NCI-H748 (cell line): ENCODE data around the gene SDF4.
A peak's percentile ranks its signal among the peaks of the same experiment; 100 is the strongest.

Source experiments
- DNase-seq: peaks from one replicate; lab custom pipeline; 2025; ENCODE audit not compliant: unreplicated experiment; lab: John Stamatoyannopoulos, UW

SDF4 gene, protein sequence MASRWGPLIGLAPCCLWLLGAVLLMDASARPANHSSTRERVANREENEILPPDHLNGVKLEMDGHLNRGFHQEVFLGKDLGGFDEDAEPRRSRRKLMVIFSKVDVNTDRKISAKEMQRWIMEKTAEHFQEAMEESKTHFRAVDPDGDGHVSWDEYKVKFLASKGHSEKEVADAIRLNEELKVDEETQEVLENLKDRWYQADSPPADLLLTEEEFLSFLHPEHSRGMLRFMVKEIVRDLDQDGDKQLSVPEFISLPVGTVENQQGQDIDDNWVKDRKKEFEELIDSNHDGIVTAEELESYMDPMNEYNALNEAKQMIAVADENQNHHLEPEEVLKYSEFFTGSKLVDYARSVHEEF

DNA sequence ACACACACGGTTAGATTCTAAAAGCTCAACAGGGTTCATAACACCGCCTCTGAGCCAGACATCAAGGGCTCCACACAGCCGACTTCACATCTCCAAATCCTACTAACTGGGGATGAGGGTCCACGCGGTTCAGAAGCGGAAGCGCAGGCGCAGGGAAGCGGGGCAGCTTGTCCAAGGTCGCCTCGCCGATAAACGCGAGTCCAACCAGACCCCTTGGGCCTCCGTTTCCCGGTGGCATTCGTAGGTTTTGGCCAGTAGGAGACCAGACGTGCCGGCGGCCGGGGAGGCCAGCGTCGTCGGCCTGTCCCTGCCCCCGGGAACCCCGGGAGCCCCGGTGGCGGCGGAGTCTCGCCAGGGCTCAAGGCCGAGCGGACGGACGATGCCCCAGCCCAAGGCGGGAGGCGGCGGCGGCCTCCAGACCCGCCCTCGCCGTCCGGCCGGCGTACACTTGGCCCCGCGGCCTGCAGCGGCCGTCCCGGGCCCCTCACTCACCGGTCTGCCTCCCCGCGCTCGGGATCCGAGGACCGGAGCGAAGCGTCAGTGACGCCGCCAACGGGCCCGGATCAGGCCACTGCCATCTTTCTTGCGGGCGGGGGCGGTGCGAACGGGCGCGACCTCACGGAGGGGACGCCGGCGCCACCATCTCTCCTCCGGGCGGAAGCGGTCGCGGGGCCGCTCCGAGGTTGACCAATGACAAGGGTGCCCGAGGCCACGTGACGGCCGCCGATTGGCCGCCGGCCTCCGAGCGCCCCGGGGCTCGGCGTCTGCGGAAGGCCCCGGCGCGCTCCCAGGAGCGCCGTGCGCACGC is at the start of gene SDF4:
Gene SDF4, minus strand, starts transcription at position 602 of the 808 bp plus-strand sequence. CDS start 3,229 bp downstream, outside the sequence.
- DNase-seq = peak; percentile 95

DNA sequence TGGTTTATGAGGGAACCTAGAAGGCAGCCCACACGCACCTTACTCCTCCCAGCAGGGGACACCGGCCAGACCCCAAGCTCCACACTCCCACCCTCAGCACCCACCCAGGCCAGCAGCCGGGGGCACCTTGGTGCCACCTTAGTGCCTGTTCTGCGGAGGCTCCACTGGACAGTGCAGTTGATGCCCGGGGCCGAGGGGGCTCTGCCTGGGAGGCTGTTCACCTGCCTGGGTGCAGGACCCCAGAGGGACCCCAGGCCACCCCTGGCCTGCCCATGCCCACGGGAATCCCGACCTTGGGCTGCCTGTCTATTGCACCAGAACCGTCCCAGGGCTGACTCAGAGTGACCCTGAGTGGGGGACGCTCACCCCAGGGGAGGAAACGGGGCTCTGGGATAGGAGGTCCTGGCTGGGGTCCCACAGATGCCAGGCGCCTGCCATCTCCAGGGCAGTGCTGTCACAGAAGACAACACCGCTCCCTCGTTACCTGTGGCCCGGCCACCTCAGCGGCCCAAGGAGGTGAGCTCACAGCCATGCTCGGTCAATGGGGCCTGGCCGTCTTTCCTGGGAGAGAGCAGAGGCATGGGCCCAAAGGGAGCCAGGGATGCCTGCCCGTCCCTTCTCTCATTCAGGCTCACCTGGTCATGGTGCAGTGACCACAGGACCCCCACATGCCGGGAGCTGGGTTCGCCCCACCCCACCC is 49.1 kb upstream of the SDF4 start:
- no peak for DNase-seq

DNA sequence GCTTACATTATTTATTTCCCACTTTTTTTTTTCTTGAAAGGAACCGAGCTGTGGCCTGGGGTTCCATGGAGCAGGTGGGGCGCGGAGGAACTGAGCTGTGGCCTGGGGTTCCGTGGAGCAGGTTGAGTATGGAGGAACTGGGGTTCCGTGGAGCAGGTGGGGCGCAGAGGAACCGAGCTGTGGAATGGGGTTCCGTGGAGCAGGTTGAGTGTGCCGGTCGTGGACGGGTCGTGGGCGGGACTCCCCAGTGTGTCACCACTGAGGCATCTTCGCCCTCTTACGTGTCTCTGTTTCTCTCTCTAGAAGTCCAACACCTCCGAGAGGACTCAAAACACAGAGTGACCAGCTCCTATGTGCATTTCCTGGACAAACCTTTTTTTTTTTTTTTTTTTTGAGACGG is 47.2 kb upstream of the SDF4 start:
- no peak for DNase-seq

DNA sequence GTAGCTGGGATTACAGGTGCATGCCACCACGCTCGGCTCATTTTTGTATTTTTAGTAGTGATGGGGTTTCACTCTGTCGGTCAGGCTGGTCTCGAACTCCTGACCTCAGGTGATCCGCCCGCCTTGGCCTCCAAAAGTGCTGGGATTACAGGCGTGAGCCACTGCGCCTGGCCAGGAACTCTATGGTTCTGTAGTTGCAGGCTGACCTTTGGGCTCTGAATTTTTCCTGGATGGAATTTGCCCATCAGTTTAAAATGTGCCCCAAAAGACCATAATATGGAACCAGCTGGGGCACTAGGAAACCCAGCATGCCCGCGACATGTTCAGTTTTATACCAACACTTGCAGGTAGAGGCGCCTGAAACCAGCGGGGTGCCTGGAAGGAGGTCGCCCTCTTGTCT is 46.8 kb upstream of the SDF4 start:
- no peak for DNase-seq

DNA sequence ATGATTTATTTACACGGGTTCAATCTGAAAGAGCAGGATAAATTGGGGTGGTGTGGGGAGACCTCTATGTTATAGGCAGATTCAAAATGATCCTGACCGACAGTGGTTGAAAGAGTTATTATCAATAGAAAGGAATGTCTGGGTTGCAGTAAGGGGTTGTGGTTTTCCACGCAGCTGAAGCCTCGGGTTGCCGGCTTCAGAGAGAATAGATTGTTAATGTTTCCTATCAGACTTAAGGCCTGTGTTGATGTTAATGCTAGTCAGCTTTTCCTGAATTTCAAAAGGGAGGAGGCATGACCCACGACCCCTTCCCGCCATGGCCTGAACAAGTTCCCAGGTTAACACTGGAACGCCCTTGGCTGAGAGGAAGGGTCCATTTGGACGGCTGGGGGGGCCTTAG is 44.0 kb upstream of the SDF4 start:
- DNase-seq = no peak

DNA sequence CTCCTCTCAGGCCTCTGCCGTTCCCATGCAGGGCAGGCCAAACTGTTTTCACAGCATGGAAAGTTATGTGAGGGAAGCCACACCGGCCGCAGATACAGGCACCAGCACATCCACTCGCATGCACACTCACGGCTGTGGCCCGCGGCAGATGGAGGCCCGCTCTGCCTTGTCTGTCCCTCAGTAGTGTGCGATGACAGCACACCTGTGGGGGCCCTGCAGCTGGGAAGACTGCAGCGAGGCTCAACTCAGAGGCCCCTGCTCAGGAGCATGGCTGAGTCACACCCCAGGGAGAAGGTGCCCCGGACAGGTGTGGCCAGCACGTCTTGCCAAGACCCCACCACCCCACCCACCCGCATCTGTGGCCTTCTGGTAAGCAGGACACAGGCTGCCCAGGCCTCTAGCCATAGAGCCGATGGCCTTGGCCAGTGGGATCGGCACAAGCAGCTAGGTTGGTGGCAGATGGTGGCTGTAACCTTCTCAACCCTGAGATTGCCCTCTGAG is 43.2 kb upstream of the SDF4 start:
- no peak for DNase-seq

DNA sequence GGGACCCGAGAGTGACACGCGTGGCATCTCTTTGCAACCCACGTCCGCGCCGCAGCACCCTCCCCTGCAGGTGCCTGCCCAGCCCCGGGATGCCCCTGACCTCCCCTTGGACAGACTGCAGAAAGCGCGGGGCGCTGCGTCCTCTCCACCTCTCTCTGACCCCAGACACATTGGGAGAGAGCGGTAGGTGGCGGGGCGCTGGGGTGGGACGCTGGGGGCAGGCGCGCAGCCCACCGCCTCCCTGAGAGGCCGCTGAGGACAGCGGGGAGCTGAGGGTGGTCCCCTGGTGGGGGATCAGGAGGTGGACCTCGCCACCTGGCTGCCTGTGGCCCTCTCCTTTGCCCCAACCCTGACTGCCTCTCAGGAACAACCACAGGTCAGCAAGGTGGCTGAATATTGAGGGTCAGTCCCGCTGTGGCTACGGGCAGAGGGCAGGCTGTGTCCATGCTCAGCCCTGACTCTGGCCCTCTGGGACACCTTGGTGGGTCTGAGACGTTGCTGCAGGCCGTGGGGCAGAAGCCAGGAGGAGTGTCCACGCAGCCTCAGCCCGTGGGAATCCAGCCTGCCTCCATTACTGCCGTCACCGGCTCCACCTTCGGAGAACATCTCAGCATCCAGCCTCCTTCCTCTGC is 42.6 kb upstream of the SDF4 start:
- no peak for DNase-seq

DNA sequence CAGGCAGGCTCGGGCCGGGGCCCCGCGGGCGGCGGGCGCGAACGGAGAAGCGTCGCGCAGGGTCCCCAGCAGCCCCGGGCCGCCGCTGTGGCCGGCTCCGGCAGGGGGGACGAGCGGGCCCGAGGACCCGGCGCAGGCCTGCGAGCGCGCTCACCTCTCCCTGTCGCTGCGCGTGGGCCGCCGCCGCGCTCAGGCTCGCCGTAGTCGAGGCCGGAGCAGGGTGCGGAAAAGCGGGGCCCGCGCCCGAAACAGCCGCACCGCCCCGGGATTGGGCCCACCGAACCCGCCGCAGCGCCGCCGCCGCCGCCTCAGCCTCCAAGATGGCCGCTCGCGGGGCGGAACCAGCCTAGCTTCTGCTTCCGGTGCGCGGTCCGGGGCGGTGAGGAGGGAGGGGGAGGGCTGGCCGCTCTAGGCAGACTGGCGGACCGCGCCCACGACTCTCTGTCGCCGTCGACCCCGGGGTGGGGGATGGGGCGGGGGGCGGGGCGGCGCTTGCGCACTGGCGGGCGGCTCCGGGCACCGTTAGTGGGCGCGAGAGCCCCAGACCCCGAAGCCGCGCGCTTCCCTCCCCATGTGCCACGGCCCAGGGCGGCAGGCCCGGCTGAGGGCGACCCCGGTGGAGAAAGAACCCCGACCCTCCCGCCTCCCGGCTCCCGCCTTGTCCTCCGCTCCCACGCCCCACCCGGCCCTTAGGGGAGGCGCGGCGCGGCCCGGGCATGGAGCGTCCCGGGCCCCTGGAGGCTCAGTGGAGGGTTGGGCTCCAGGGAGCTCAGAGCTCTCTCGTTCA is 41.9 kb upstream of the SDF4 start, which contains the start of gene UBE2J2:
Gene UBE2J2, minus strand, starts transcription at position 343 of the 787 bp plus-strand sequence. CDS start 5,862 bp downstream, outside the sequence.
- DNase-seq = peak; percentile 85

DNA sequence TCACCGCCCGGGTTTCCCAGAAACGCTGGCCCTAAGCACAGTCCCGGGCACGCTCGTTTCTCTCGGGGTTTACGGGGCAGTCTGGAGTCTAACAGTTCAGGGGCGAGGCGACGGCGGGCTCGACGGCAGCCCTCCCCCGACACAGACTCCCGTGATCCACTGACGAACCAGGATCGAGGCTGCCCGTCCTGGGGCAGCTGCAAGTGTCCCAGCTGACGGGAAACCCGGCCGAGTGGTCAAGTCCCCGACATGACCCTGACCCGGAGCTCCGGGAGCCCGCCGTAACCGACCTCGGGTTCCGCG is 41.4 kb upstream of the SDF4 start:
- DNase-seq = no peak

DNA sequence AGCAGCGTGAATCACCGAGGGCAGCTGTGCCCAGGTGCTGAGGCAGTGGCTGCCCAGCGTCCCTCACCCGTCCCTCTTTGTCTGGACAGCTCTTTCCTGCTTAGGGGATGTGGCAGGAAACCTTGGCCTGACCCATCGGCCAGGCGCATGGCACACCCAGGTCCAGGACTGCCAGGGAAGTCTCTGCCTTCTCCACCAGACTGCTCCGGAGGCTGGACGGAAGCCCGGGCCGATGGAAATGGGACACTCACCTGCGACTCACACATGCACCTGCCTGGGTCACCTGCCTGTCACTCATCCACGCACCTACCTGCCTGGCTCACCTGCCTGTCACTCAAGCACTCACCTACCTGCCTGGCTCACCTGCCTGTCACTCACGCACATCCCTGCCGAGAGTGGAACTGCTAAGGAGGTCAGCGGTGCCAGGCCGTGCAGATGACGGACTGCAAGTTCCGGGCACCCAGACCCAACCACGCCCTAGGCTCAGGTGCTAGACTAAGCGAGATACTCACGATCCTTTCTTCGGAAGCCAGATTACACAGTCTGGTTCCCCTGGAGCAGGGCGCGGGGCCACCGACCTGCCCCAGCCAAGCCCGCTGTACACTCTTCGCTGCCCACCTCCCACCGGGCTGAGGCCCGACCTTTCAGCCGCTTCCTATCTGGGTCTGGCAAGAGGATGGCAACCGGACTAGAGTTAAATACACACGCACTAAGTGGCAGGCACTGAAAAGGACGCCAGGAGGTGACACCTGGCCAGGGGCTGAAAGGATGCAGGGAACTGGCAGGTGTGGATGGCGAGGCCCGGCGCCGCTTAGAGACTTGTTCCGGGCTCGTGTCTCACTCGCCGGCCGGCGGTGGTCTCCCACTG is 40.8 kb upstream of the SDF4 start:
- DNase-seq = peak; percentile 15

DNA sequence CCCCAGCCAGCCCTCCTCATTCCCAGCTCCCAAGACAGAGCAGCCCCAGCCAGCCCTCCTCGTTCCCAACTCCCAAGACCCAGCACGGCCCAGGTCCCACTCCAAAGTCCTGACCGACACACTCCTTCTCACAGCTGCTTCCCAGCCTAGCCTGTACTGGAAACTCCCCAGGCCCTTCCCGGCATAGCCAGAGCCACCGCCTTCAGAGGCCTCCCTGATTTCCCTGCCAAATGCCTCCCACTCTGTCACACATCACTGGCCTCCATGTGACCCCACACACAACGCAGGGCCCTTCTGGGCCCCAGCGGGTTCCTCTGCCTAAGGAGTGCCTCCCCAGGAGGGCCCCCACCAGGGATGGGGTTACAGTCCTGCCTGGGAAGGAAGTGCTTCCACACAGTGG is 39.0 kb upstream of the SDF4 start:
- DNase-seq = no peak

DNA sequence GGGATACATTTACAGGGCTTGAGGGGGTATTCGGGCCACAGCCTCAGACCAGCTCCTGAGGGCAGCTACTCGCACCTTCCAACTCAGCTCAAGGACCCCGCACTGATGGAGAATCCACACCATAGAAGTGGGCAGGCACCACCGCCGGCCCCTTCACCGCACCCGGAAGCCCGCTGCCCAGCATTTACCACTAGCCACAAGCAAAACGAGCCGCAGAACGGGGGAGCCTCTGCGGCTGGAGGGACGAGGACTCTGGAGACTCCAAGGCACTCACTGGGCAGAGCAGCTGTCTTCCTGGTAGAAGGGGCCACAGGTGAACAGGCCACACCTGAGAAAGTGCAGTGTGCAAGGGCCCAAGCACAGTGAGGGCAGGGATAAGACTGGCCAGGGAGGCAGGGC is 36.5 kb upstream of the SDF4 start:
- DNase-seq = no peak

DNA sequence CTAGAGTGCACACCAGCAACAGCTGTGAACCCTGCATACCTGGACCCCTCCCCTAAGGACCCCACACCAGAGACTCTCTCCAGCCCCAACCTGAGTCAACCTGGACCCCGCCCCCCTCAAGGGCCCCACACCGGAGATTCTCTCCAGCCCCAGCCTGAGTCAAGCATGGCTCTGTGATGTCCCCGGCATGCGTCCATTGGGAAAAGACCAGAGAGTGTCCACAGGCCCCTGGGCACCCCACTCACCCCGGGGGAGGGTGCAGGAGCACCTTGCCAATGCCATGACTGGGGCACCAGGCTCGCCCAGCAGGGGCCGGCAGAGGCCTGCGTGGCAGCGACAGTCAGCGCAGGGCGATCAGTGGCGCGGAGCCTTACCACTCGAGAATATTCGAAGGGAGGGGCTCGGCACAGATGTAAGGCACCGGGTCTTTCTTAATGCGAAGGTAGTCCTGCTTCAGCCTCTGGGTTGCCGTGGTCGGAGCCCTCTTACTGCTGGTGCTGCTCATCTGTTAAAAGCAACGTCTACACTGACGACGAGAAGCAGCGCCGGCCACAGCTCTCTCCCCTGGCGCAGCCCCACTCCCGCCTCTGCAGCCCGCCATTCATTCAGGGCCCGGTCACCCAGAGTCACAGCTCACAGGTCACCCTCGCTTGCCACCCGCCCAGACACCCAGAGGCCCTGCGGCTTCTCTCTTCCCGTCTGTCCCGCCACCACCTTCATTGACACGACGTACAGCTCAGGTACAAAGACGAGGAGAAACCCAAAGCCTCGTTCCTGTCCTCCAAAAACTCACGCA is 35.9 kb upstream of the SDF4 start:
- no peak for DNase-seq

DNA sequence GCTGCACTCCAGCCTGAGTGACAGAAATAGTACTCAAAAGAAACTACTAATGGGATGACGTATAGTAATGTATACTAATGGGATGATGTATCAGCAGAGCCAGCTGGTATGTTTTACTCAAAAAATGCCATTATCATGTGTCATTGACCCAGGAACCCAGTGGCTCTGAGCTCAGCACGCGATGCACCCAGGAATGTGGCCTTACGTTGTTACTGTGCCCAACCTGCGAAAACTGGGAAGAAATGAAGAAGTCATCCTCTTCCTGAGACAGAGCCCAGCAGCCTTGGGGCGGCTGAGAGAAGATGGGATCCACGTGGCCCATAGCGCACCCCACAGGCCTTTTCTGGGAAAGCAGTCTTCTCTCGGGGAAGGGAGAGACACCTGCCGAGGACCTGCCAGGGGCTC is 33.1 kb upstream of the SDF4 start:
- DNase-seq = no peak

DNA sequence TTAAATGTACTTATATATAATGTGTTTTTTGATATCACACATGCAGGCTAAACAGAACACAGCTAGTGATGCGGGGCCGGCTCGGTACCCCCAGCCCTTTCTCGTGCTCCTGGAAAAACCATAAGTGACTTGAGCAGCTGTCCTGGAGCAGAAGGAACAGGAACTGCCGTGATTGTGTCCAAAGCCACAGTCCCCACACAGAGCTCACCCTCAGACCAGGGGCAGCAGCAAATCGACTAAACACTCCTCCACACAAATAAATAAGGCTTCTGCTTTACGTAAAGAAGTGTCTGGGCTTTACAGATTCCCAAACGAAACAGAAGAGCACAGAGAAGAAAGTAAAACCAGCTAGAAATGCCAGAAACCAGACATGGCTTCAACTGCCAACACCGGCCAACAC is 32.2 kb upstream of the SDF4 start:
- no peak for DNase-seq

DNA sequence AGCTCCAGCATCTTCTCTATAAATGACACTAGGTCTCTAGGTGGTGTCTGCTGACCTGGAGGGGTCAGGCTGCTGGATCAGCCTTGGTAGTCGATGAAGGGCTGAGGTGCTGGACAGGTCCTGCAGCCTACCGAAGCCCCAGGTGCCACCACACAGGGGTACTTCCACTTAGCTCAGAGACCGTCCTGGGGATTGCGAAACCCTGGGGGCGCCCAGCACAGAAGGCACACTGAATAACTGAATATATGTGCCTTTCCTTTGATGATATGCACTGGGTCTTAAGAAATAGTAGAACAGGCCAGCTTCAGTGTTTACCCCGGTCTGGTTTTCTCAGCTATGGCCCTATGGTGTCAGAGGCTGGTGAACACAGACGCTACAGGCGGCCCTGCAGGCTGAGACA is 31.0 kb upstream of the SDF4 start:
- DNase-seq = no peak

DNA sequence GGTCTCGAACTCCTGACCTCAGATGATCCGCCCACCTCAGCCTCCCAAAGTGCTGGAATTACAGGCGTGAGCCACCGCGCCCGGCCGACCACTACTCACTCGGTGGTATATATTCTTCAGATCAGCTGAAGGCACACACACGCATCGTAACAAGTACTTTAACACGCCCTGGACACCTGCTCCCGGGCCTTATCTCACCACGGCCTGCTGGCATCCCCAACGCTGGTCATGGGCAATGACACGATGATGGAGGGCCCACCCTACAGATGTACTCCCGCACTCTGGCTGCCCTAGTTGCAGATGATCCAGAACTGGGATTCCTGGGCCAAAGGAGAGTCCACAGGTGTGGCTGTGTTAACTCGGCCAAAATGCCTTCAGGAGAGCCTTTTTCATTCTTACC is 30.3 kb upstream of the SDF4 start:
- no peak for DNase-seq

DNA sequence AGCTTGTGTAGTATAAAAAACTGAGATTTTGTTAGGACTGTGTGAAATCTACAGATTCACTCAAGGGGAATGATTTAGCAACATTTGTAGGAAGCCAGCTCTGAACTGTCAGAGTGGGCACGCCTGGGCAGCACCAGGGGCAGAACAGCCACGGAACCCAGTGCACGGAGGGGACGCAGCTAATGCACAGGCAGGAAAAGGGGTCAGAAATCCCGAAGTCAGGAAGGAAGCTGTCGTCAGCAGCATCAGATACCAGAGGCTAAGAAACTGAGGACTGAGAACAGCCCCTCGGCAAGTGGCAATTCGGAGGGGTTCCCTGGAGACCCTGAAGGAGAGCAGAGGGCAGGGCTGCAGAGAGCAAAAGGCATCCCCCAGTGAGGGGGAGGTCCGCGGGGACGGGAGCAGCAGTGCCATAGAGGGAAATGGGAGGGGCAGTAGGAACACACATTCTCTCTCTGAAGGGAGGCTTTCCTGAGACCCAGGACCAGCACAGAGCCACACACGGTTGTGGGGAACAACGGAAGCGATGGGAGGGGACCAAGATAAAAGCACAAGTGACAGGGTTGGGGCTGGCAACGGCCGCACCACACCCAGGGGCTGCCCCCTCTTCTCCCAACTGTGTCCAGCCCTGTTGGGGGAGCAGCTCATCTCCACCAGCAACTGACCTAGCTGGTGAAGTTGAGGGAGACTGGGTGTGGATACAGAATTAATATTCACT is 29.2 kb upstream of the SDF4 start:
- DNase-seq = no peak
